HEK293 (cell line): Measurements from ENCODE around the gene MAP7D1.

Experiments used
- BCL11A ChIP-seq: fragments of 450-650 bp; formaldehyde crosslinking; IDR thresholded peaks from 2 replicates; pipeline ENCODE4 v1.5.1; 2016; ENCODE audit warnings: low read depth, missing biosample characterization, missing genetic modification characterization
- CTCF ChIP-seq: fragments of 450-650 bp; formaldehyde crosslinking; IDR thresholded peaks from 2 replicates; pipeline ENCODE4 v1.5.1; 2016; ENCODE audit warnings: missing biosample characterization, missing genetic modification characterization
- EGR2 ChIP-seq: fragments of 450-650 bp; formaldehyde crosslinking; IDR thresholded peaks from 2 replicates; pipeline ENCODE4 v1.5.1; 2016; ENCODE audit warnings: low read depth, missing biosample characterization, missing genetic modification characterization
- KLF8 ChIP-seq: fragments of 450-650 bp; formaldehyde crosslinking; IDR thresholded peaks from 2 replicates; pipeline ENCODE4 v1.5.1; 2016; ENCODE audit warnings: missing biosample characterization, missing genetic modification characterization
- MZF1 ChIP-seq: fragments of 450-650 bp; formaldehyde crosslinking; IDR thresholded peaks from 2 replicates; pipeline ENCODE4 v1.5.1; 2017; ENCODE audit warnings: missing biosample characterization, missing genetic modification characterization, borderline replicate concordance
- PRDM10 ChIP-seq: fragments of 450-650 bp; formaldehyde crosslinking; IDR thresholded peaks from 2 replicates; pipeline ENCODE4 v1.5.1; 2016; ENCODE audit warnings: missing biosample characterization, missing genetic modification characterization
- YY1 ChIP-seq: fragments of 450-650 bp; formaldehyde crosslinking; IDR thresholded peaks from 2 replicates; pipeline ENCODE4 v1.5.1; 2018; ENCODE audit warnings: missing biosample characterization, missing genetic modification characterization
- ZBTB11 ChIP-seq: fragments of 450-650 bp; formaldehyde crosslinking; conservative IDR thresholded peaks from 2 replicates; pipeline ENCODE4 v1.5.1; 2016; ENCODE audit warnings: low read depth, missing biosample characterization, missing genetic modification characterization
- ZBTB20 ChIP-seq: fragments of 450-650 bp; formaldehyde crosslinking; IDR thresholded peaks from 2 replicates; pipeline ENCODE4 v1.5.1; 2016; ENCODE audit warnings: missing biosample characterization, missing genetic modification characterization
- ZEB2 ChIP-seq: fragments of 450-650 bp; formaldehyde crosslinking; IDR thresholded peaks from 2 replicates; pipeline ENCODE4 v1.5.1; 2016; ENCODE audit warnings: missing biosample characterization, missing genetic modification characterization
- ZFHX2 ChIP-seq: fragments of 450-650 bp; formaldehyde crosslinking; conservative IDR thresholded peaks from 2 replicates; pipeline ENCODE4 v1.5.1; 2016; ENCODE audit warnings: missing biosample characterization, missing genetic modification characterization
- ZNF16 ChIP-seq: fragments of 450-650 bp; formaldehyde crosslinking; IDR thresholded peaks from 2 replicates; pipeline ENCODE4 v1.5.1; 2016; ENCODE audit warnings: low read depth, missing biosample characterization, missing genetic modification characterization
- ZNF19 ChIP-seq: fragments of 450-650 bp; formaldehyde crosslinking; IDR thresholded peaks from 2 replicates; pipeline ENCODE4; 2016; ENCODE audit warnings: missing biosample characterization, missing genetic modification characterization, low read depth
- ZNF202 ChIP-seq: fragments of 450-650 bp; formaldehyde crosslinking; IDR thresholded peaks from 2 replicates; pipeline ENCODE4 v1.5.1; 2016; ENCODE audit warnings: missing biosample characterization, missing genetic modification characterization, borderline replicate concordance
- ZNF24 ChIP-seq: fragments of 450-650 bp; formaldehyde crosslinking; IDR thresholded peaks from 2 replicates; pipeline ENCODE4 v1.5.1; 2016; ENCODE audit warnings: missing biosample characterization, missing genetic modification characterization
- ZNF324 ChIP-seq: fragments of 450-650 bp; formaldehyde crosslinking; IDR thresholded peaks from 2 replicates; pipeline ENCODE4 v1.5.1; 2016; ENCODE audit warnings: missing biosample characterization, missing genetic modification characterization
- ZNF366 ChIP-seq: fragments of 450-650 bp; formaldehyde crosslinking; conservative IDR thresholded peaks from 2 replicates; pipeline ENCODE4 v1.5.1; 2016; ENCODE audit warnings: missing biosample characterization, missing genetic modification characterization
- ZNF423 ChIP-seq: fragments of 450-650 bp; formaldehyde crosslinking; IDR thresholded peaks from 2 replicates; pipeline ENCODE4 v1.5.1; 2016; ENCODE audit warnings: missing biosample characterization, missing genetic modification characterization
- ZNF596 ChIP-seq: fragments of 450-650 bp; IDR thresholded peaks from 2 replicates; pipeline ENCODE4 v1.5.0; 2018; ENCODE audit warnings: missing biosample characterization, mild to moderate bottlenecking, missing genetic modification characterization, moderate library complexity
- ZNF600 ChIP-seq: fragments of 450-650 bp; formaldehyde crosslinking; IDR thresholded peaks from 2 replicates; pipeline ENCODE4 v1.5.1; 2016; ENCODE audit warnings: missing biosample characterization, missing genetic modification characterization
- ZNF623 ChIP-seq: fragments of 450-650 bp; formaldehyde crosslinking; IDR thresholded peaks from 2 replicates; pipeline ENCODE4 v1.5.1; 2016; ENCODE audit warnings: missing biosample characterization, missing genetic modification characterization
- ZNF777 ChIP-seq: fragments of 450-650 bp; formaldehyde crosslinking; IDR thresholded peaks from 2 replicates; pipeline ENCODE4 v1.5.1; 2017; ENCODE audit warnings: missing biosample characterization, missing genetic modification characterization, borderline replicate concordance
- ZSCAN23 ChIP-seq: fragments of 450-650 bp; formaldehyde crosslinking; IDR thresholded peaks from 2 replicates; pipeline ENCODE4 v1.5.1; 2016; ENCODE audit warnings: missing biosample characterization, missing genetic modification characterization
- TF ChIP-seq, protein P1 (sequence below): fragments of 450-650 bp; formaldehyde crosslinking; IDR thresholded peaks from 2 replicates; pipeline ENCODE4 v1.5.1; 2016; ENCODE audit warnings: missing biosample characterization, missing genetic modification characterization, low read depth
- TF ChIP-seq, protein P2 (sequence below): fragments of 450-650 bp; formaldehyde crosslinking; IDR thresholded peaks from 2 replicates; pipeline ENCODE4 v1.5.1; 2016; ENCODE audit warnings: missing biosample characterization, missing genetic modification characterization

Gene MAP7D1

GRCh38 chr1:36156329-36157114, 562 bp downstream of the MAP7D1 start (continued):
- TF ChIP-seq ZEB2 (tag by site-specific recombination) (peak; percentile 75), ZNF324 (tag by site-specific recombination) (peak; percentile 65; the same call in 1 of the 2 replicates), BCL11A (tag by site-specific recombination) (peak; percentile 85; the same call in 1 of the 2 replicates), ZNF24 (tag by site-specific recombination) (peak; percentile 68; the same call in 1 of the 2 replicates), YY1 (tag by site-specific recombination) (no peak; the same call in 1 of the 2 replicates), MZF1 (tag by site-specific recombination) (peak; percentile 50; the same call in 1 of the 2 replicates), ZSCAN23 (no peak), ZNF600 (tag by site-specific recombination) (peak; percentile 48; the same call in 1 of the 2 replicates), ZNF777 (tag by site-specific recombination) (peak; percentile 16; the same call in 1 of the 2 replicates), ZNF596 (0 out of 2 replicates have a peak, but pooled peaks have one; percentile 17), ZNF366 (tag by site-specific recombination) (peak; percentile 95), CTCF (tag by site-specific recombination) (peak; percentile 13; the same call in 1 of the 2 replicates), EGR2 (tag by site-specific recombination) (no peak), ZNF623 (tag by site-specific recombination) (peak; percentile 99), ZBTB11 (peak; percentile 35; the same call in 1 of the 2 replicates), ZNF19 (tag by site-specific recombination) (no peak), KLF8 (tag by site-specific recombination) (peak; percentile 79), PRDM10 (tag by site-specific recombination) (0 out of 2 replicates have a peak, but pooled peaks have one; percentile 22), ZNF16 (tag by site-specific recombination) (0 out of 2 replicates have a peak, but pooled peaks have one; percentile 20), ZFHX2 (tag by site-specific recombination) (no peak; the same call in 1 of the 2 replicates), ZNF423 (tag by site-specific recombination) (no peak), ZNF202 (tag by site-specific recombination) (no peak), ZBTB20 (tag by site-specific recombination) (peak; percentile 63; the same call in 1 of the 2 replicates)
- TF ChIP-seq, protein P1, sequence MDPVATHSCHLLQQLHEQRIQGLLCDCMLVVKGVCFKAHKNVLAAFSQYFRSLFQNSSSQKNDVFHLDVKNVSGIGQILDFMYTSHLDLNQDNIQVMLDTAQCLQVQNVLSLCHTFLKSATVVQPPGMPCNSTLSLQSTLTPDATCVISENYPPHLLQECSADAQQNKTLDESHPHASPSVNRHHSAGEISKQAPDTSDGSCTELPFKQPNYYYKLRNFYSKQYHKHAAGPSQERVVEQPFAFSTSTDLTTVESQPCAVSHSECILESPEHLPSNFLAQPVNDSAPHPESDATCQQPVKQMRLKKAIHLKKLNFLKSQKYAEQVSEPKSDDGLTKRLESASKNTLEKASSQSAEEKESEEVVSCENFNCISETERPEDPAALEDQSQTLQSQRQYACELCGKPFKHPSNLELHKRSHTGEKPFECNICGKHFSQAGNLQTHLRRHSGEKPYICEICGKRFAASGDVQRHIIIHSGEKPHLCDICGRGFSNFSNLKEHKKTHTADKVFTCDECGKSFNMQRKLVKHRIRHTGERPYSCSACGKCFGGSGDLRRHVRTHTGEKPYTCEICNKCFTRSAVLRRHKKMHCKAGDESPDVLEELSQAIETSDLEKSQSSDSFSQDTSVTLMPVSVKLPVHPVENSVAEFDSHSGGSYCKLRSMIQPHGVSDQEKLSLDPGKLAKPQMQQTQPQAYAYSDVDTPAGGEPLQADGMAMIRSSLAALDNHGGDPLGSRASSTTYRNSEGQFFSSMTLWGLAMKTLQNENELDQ (tag by site-specific recombination), result no peak
- TF ChIP-seq, protein P2, sequence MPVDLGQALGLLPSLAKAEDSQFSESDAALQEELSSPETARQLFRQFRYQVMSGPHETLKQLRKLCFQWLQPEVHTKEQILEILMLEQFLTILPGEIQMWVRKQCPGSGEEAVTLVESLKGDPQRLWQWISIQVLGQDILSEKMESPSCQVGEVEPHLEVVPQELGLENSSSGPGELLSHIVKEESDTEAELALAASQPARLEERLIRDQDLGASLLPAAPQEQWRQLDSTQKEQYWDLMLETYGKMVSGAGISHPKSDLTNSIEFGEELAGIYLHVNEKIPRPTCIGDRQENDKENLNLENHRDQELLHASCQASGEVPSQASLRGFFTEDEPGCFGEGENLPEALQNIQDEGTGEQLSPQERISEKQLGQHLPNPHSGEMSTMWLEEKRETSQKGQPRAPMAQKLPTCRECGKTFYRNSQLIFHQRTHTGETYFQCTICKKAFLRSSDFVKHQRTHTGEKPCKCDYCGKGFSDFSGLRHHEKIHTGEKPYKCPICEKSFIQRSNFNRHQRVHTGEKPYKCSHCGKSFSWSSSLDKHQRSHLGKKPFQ (tag by site-specific recombination), result no peak
